GM23338 (cell line): ENCODE measurements around the gene PHF5A. TPM values are rescaled to one million over a fixed set of nuclear protein-coding genes. Genes with fewer than 3 reads are reported as not detected.

Experiments used
- ATAC-seq: fragments of 200-7000 bp; cut with Tn5 transposase; 3 replicates; pipeline ENCODE4 v1.9.1; 2020
- DNase-seq: peaks from one replicate; pipeline ENCODE4 v3.0.0-alpha.2; 2015; ENCODE audit warnings: low spot score
- H2AFZ ChIP-seq: fragments of 200-600 bp; sonication (generic); 2 replicates; pipeline ENCODE4 v1.8.0; 2016; ENCODE audit warnings: antibody characterized with exemption, mild to moderate bottlenecking, moderate library complexity
- H3F3A ChIP-seq: fragments of 200-600 bp; sonication (generic); replicated peaks from 2 replicates; pipeline ENCODE4 v1.8.0; 2017; ENCODE audit warnings: antibody characterized with exemption, mixed run types, low read depth
- H3K27ac ChIP-seq: fragments of 200-600 bp; sonication (generic); 2 replicates; pipeline ENCODE4 v1.6.1; 2016; ENCODE audit warnings: low read depth
- H3K27me3 ChIP-seq: fragments of 200-600 bp; sonication (generic); 2 replicates; pipeline ENCODE4 v1.8.0; 2016; ENCODE audit warnings: mild to moderate bottlenecking, mixed run types, moderate library complexity; ENCODE audit not compliant: insufficient read depth
- H3K36me3 ChIP-seq: fragments of 200-600 bp; sonication (generic); 2 replicates; pipeline ENCODE4 v1.8.0; 2016; ENCODE audit warnings: mild to moderate bottlenecking; ENCODE audit not compliant: insufficient read depth
- H3K4me1 ChIP-seq: fragments of 200-600 bp; sonication (generic); 2 replicates; pipeline ENCODE4 v1.8.0; 2016; ENCODE audit warnings: mild to moderate bottlenecking, moderate library complexity; ENCODE audit not compliant: insufficient read depth
- H3K4me2 ChIP-seq: fragments of 200-600 bp; sonication (generic); 2 replicates; pipeline ENCODE4 v1.7.1; 2017; ENCODE audit warnings: mixed run types
- H3K4me3 ChIP-seq: fragments of 200-600 bp; sonication (generic); 2 replicates; pipeline ENCODE4 v1.6.1; 2016; ENCODE audit warnings: mixed run types
- H3K79me2 ChIP-seq: fragments of 200-600 bp; sonication (generic); replicated peaks from 2 replicates; pipeline ENCODE4 v1.8.0; 2017; ENCODE audit warnings: mild to moderate bottlenecking; ENCODE audit not compliant: insufficient read depth
- H3K9me2 ChIP-seq: fragments of 200-600 bp; sonication (generic); 2 replicates; pipeline ENCODE4 v1.8.0; 2017; ENCODE audit not compliant: insufficient read depth
- H4K20me1 ChIP-seq: fragments of 200-600 bp; sonication (generic); replicated peaks from 2 replicates; pipeline ENCODE4 v1.8.0; 2017; ENCODE audit warnings: mild to moderate bottlenecking; ENCODE audit not compliant: insufficient read depth
- H3K27ac Mint-ChIP-seq: 2 replicates; pipeline ENCODE4 v1.8.0; 2020; ENCODE audit warnings: inconsistent platforms, mild to moderate bottlenecking, moderate library complexity, mixed read lengths
- H3K27me3 Mint-ChIP-seq: 3 replicates; pipeline ENCODE4 v1.8.0; 2022; ENCODE audit warnings: low read depth, mild to moderate bottlenecking, moderate library complexity, mixed read lengths, inconsistent platforms; ENCODE audit not compliant: insufficient read depth, poor library complexity
- H3K36me3 Mint-ChIP-seq: 3 replicates; pipeline ENCODE4 v1.8.0; 2021; ENCODE audit warnings: low read depth, mild to moderate bottlenecking, inconsistent platforms, moderate library complexity, mixed read lengths
- H3K4me1 Mint-ChIP-seq: 3 replicates; pipeline ENCODE4 v1.8.0; 2020; ENCODE audit warnings: mild to moderate bottlenecking, inconsistent platforms, mixed read lengths
- H3K4me3 Mint-ChIP-seq: 3 replicates; pipeline ENCODE4 v1.8.0; 2021; ENCODE audit warnings: moderate library complexity, mild to moderate bottlenecking, inconsistent platforms, mixed read lengths
- H3K9me3 Mint-ChIP-seq: 3 replicates; pipeline ENCODE4 v1.8.0; 2020; ENCODE audit warnings: moderate library complexity, mild to moderate bottlenecking, inconsistent platforms, mixed read lengths
- CREB1 ChIP-seq: fragments of 250-450 bp; sonication (Bioruptor Pico); IDR thresholded peaks from 2 replicates; pipeline ENCODE4 v1.5.0; 2020; ENCODE audit warnings: low read depth, mild to moderate bottlenecking, moderate library complexity
- CTCF ChIP-seq, 2 experiments: fragments of 200-600 bp in 1 of 2; sonication (generic) in 1 of 2; conservative IDR thresholded peaks; 2 replicates each; pipeline versions ENCODE4 v1.5.1 to v1.6.1; 2016 to 2017; ENCODE audit warnings: antibody characterized with exemption in 2 of 2, low read depth in 2 of 2, mild to moderate bottlenecking in 2 of 2, moderate library complexity in 1 of 2
- EZH2 ChIP-seq: fragments of 200-600 bp; sonication (generic); IDR thresholded peaks from one replicate; pipeline ENCODE4 v1.8.0; 2017; ENCODE audit warnings: antibody characterized with exemption, mild to moderate bottlenecking, low read depth; ENCODE audit not compliant: unreplicated experiment
- NANOG ChIP-seq: IDR thresholded peaks from 2 replicates; pipeline ENCODE4 v1.6.1; 2016; ENCODE audit warnings: antibody characterized with exemption, borderline replicate concordance
- STAT1 ChIP-seq: IDR thresholded peaks from one replicate; pipeline ENCODE4 v1.6.1; 2016; ENCODE audit warnings: antibody characterized with exemption; ENCODE audit not compliant: unreplicated experiment
- ZNF462 ChIP-seq: fragments of 250-450 bp; sonication (Bioruptor Pico); IDR thresholded peaks from 2 replicates; pipeline ENCODE4 v1.5.0; 2020; ENCODE audit warnings: mild to moderate bottlenecking, moderate library complexity
- polyA plus RNA-seq: library from polyadenylated mRNA; unstranded; fragments of >200 nt; fragmentation: Nextera tagmentation; extraction: Ambion mirVana; gene quantifications from 2 replicates; pipeline ENCODE4 v1.2.1, GENCODE V29; 2016
- total RNA-seq: library from RNA; depleted of rRNA; stranded (reverse); fragments of >200 nt; shearing (Covaris generic); gene quantifications from 2 replicates; pipeline ENCODE4 v1.2.3, GENCODE V29; 2014
- TF ChIP-seq, protein P1 (sequence below): IDR thresholded peaks from one replicate; pipeline ENCODE4 v1.6.1; 2018; ENCODE audit warnings: antibody characterized with exemption; ENCODE audit not compliant: unreplicated experiment

PHF5A gene
- total and polyA plus RNA-seq, 2 experiments from 2014 or later = 49.4 to 115 TPM

DNA sequence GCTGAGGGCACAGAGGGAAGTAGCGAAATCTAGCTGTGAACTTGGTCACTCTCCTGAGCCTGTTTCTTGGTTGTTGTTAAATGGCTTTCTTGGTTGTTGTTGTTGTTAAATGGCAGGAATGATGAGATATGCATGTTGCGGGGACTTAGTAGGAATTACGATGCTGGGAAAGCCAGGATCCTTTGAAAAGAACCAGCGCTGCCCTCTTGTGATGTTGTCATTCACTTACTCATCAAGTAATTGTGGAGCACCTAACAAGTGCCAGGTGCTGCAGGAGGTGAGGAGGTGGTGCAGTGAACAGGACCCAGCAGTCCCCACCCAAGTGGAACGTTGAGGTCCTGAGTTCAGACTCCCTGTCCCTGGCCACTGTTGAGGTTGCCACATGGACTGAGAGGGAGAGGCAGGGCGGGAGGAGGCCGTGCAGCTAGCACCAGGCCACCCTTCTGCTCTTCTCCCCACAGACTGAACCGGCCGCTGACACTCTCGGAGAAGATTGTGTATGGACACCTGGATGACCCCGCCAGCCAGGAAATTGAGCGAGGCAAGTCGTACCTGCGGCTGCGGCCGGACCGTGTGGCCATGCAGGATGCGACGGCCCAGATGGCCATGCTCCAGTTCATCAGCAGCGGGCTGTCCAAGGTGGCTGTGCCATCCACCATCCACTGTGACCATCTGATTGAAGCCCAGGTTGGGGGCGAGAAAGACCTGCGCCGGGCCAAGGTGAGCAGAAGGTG lies 39.0 kb upstream of the PHF5A start (continued):
- TF ChIP-seq ZNF462 (CRISPR knock-in tag) (no peak), STAT1 (no peak), NANOG (no peak), CTCF (conservative IDR thresholded peaks at IDR 0.05; ENCODE audit: low read depth in 2 of 2) (peak in 1 of 2 experiments; percentile 38; a peak in 2 of 4 replicates)

GRCh38 chr22:41505511-41506220 lies 37.2 kb upstream of the PHF5A start:
- no peaks in the 10 kb centered on the region for H3K9me3 Mint-ChIP-seq
- no peak overlapping the region for H3K27ac Mint-ChIP-seq
- Histone ChIP-seq H3F3A (0 out of 2 replicates have a peak, but pooled peaks cover 2% of the 10 kb centered on the region), H3K27ac (no peak overlapping the region), H2AFZ (no peak overlapping the region), H3K27me3 (no peaks in the 10 kb centered on the region), H3K9me2 (no peaks in the 10 kb centered on the region), H3K4me3 (no peak overlapping the region), H3K4me1 (no peaks in the 10 kb centered on the region), H3K36me3 (no peaks in the 10 kb centered on the region), H3K4me2 (no peak overlapping the region), H3K79me2 (no peaks in the 10 kb centered on the region), H4K20me1 (no peaks in the 10 kb centered on the region)
- H3K27me3 Mint-ChIP-seq = peaks cover 6% of the 10 kb centered on the region
- ATAC-seq = no peak
- no peaks in the 10 kb centered on the region for H3K4me1 Mint-ChIP-seq
- H3K36me3 Mint-ChIP-seq = peaks cover 34% of the 10 kb centered on the region
- no peak for DNase-seq
- no peak overlapping the region for H3K4me3 Mint-ChIP-seq
- TF ChIP-seq STAT1 (no peak), CREB1 (CRISPR knock-in tag) (no peak), EZH2 (no peak)
- TF ChIP-seq, protein P1, sequence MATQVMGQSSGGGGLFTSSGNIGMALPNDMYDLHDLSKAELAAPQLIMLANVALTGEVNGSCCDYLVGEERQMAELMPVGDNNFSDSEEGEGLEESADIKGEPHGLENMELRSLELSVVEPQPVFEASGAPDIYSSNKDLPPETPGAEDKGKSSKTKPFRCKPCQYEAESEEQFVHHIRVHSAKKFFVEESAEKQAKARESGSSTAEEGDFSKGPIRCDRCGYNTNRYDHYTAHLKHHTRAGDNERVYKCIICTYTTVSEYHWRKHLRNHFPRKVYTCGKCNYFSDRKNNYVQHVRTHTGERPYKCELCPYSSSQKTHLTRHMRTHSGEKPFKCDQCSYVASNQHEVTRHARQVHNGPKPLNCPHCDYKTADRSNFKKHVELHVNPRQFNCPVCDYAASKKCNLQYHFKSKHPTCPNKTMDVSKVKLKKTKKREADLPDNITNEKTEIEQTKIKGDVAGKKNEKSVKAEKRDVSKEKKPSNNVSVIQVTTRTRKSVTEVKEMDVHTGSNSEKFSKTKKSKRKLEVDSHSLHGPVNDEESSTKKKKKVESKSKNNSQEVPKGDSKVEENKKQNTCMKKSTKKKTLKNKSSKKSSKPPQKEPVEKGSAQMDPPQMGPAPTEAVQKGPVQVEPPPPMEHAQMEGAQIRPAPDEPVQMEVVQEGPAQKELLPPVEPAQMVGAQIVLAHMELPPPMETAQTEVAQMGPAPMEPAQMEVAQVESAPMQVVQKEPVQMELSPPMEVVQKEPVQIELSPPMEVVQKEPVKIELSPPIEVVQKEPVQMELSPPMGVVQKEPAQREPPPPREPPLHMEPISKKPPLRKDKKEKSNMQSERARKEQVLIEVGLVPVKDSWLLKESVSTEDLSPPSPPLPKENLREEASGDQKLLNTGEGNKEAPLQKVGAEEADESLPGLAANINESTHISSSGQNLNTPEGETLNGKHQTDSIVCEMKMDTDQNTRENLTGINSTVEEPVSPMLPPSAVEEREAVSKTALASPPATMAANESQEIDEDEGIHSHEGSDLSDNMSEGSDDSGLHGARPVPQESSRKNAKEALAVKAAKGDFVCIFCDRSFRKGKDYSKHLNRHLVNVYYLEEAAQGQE = no peak
